Measurements from ENCODE around the gene DHCR24. TPM values are rescaled to one million over a fixed set of nuclear protein-coding genes. Genes with fewer than 3 reads are reported as not detected.
A peak's percentile ranks its signal among the peaks of the same experiment; 100 is the strongest.
"Not testable (repeated sequence)": the region's sequence is repeated elsewhere in the genome, so short reads cannot be mapped to it uniquely, and the experiment has no call there.

DHCR24 gene
- total RNA-seq, 2 donors from 2014 or later = 152 to 154 TPM

DNA sequence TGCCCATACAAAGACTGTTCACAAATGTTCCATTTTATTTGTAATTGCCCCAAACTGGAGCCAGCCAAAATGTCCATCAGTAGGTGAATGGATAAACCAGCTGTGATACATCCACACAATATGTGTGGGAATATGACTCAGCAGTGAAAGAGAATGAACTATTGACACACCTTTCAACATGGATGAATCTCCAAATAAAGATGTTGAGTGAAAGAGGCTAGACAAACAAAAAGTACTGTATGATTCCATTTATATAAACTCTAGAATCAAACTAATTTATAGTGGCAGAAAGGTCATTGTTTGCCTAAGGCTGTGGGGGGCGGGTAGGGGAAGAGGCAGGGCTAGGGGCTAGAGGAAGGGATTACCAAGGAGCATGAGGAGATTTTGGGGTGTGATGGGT lies 4.5 kb downstream of the DHCR24 start:
- TF ChIP-seq, protein P1, sequence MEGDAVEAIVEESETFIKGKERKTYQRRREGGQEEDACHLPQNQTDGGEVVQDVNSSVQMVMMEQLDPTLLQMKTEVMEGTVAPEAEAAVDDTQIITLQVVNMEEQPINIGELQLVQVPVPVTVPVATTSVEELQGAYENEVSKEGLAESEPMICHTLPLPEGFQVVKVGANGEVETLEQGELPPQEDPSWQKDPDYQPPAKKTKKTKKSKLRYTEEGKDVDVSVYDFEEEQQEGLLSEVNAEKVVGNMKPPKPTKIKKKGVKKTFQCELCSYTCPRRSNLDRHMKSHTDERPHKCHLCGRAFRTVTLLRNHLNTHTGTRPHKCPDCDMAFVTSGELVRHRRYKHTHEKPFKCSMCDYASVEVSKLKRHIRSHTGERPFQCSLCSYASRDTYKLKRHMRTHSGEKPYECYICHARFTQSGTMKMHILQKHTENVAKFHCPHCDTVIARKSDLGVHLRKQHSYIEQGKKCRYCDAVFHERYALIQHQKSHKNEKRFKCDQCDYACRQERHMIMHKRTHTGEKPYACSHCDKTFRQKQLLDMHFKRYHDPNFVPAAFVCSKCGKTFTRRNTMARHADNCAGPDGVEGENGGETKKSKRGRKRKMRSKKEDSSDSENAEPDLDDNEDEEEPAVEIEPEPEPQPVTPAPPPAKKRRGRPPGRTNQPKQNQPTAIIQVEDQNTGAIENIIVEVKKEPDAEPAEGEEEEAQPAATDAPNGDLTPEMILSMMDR (IDR thresholded peaks at IDR 0.05) = no peak
- TF ChIP-seq POLR2A (IDR thresholded peaks at IDR 0.05) (no peak), POLR2AphosphoS5 (IDR thresholded peaks at IDR 0.05) (peak; percentile 58)
- WGBS = 61% methylated on average over 1 of the region's 1 CpG

DNA sequence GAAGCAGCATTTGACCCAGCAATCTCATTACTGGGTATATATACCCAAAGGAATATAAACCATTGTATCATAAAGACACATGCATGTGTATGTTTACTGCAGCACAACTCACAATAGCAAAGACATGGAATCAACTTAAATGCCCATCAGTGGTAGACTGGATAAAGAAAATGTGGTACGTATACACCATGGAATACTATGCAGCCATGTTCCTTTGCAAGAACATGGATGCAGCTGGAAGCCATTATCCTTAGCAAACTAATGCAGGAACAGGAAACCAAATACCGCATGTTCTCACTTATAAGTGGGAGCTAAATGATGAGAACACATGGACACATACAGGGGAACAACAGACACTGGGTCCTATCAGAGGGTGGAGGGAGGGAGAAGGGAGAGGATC lies 5.4 kb downstream of the DHCR24 start:
- H3K9me3 ChIP-seq; intact Hi-C loops (cut with DNase I); DNase-seq (ENCODE audit: low spot score); H3K4me3 ChIP-seq; H3K4me1 ChIP-seq (replicated peaks); H3K36me3 ChIP-seq; H3K27me3 ChIP-seq (replicated peaks; ENCODE audit: insufficient read depth): not testable (repeated sequence)
- peak overlapping the region in 1 of 2 donors; percentile 79 for H3K27ac ChIP-seq
- 92% methylated on average over 2 of the region's 2 CpGs for WGBS

More for the DNA sequence above, 4.5 kb downstream of the DHCR24 start:
- Histone ChIP-seq H3K9me3 (no peaks in the 10 kb centered on the region), H3K4me1 (replicated peaks) (peaks cover 7% of the 10 kb centered on the region), H3K27me3 (replicated peaks; ENCODE audit: insufficient read depth) (no peaks in the 10 kb centered on the region), H3K27ac (peak overlapping the region; percentile 41 to 79), H3K36me3 (no peaks in the 10 kb centered on the region), H3K4me3 (no peak overlapping the region)
- intact Hi-C loops (cut with DNase I) = no loop called here
- DNase-seq (ENCODE audit: low spot score) = no peak

DNA sequence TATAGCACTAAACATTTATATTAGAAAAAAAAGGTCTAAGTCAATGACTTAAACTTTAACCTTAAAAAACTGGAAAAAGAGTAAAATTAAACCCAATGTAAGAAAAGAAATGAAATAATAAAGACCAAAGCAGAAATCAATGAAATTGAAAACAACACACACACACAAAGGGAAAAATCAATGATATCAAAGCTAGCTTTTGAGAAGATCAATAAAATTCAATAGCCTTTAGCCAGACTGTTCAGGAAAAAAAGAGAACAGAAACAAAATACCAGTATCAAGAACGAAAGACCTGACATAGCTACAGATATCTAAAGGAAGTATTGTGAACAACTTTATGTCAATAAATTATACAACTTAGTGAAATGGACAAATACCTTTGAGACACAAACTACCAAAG lies 7.1 kb downstream of the DHCR24 start:
- Histone ChIP-seq H3K4me1 (replicated peaks) (peaks cover 4% of the 10 kb centered on the region), H3K4me3 (no peak overlapping the region), H3K27ac (peak overlapping the region in 1 of 2 donors; percentile 78), H3K36me3 (no peaks in the 10 kb centered on the region), H3K9me3 (no peaks in the 10 kb centered on the region), H3K27me3 (replicated peaks; ENCODE audit: insufficient read depth) (no peaks in the 10 kb centered on the region)
- WGBS = 80% methylated on average over 1 of the region's 1 CpG
- no peak for TF ChIP-seq POLR2AphosphoS5 (IDR thresholded peaks at IDR 0.05)
- TF ChIP-seq, protein P1 (IDR thresholded peaks at IDR 0.05) = no peak
- no peak for TF ChIP-seq POLR2A (IDR thresholded peaks at IDR 0.05)
- DNase-seq (ENCODE audit: low spot score) = no peak
- intact Hi-C loops (cut with DNase I) = no loop called here

DNA sequence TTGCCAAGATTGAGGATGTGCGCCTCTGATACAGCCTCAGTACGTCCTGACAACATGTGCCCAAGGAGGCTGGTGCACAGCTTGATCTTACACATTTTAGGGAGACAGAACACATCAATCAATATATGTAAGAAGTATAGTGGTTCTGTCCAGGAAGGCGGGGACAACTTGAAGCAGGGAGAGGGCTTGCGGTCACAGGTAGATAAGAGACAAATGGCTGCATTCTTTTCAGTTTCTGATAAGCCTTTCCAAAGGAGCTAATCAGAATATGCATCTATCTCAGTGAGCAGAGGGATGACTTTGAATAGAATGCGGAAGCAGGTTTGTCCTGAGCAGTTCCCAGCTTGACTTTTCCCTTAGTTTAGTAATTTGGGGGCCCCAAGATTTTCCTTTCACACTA lies 10.2 kb downstream of the DHCR24 start:
- H3K27ac ChIP-seq = peak overlapping the region in 1 of 2 donors; percentile 11
- H3K36me3 ChIP-seq = no peaks in the 10 kb centered on the region
- DNase-seq (ENCODE audit: low spot score) = no peak
- H3K4me1 ChIP-seq (replicated peaks) = no peaks in the 10 kb centered on the region
- H3K27me3 ChIP-seq (replicated peaks; ENCODE audit: insufficient read depth) = no peaks in the 10 kb centered on the region
- TF ChIP-seq POLR2AphosphoS5 (IDR thresholded peaks at IDR 0.05) = no peak
- TF ChIP-seq POLR2A (IDR thresholded peaks at IDR 0.05) = no peak
- TF ChIP-seq, protein P1 (IDR thresholded peaks at IDR 0.05) = no peak
- intact Hi-C loops (cut with DNase I) = no loop called here
- WGBS = 81% methylated on average over 5 of the region's 5 CpGs
- H3K4me3 ChIP-seq = no peak overlapping the region
- no peaks in the 10 kb centered on the region for H3K9me3 ChIP-seq

DNA sequence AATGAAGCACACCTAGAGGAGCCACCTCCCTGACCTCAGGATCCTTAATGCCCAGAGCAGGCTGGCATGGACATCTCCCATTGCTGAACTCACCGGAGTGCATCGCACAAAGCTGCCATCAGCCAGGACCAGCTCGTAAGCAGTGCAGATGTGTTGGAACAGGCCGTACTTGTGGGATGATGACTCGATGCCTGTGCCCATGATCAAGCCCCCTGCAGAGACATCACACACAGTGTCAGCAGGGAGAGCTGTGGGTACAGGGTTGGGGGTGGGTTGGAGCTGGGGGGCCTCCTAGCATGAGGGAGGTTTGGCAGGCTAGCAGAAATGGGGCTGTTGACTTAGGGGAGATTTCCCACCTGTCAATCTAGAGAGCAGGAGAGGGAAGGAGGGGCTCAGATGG lies 12.0 kb downstream of the DHCR24 start:
- TF ChIP-seq POLR2A (IDR thresholded peaks at IDR 0.05) = no peak

DNA sequence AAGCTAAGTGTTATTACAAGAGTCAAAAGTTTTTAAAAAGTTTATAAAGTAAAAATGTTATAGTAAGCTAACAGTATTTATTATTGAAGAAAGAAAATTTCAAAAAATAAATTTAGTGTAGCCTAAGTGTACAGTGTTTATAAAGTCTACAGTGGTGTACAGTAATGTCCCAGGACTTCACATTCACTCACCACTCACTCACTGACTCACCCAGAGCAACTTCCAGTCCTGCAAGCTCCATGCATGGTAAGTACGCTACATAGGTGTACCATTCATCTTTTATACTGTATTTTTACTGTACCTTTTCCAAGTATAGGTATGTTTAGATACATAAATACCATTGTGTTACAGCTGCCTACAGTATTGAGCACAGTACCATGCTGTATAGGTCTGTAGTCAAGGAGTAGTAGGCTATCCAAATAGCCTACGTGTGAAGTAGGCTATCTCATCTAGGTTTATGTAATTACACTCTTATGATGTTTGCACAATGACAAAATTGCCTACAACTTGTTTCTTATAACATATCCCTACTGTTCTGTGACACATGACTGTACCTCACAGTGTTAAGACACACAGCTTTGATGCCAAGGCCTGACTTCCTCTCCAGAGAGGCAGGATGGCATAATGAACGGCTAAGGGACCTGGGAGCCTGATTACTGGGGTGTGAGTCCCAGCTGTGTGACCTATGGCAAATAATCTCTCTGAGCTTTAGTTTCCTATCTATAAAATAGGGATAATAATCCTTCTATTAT lies 12.7 kb downstream of the DHCR24 start:
- WGBS = 79% methylated on average over 3 of the region's 3 CpGs
- no peaks in the 10 kb centered on the region for H3K9me3 ChIP-seq
- H3K4me3 ChIP-seq = no peak overlapping the region
- no peaks in the 10 kb centered on the region for H3K36me3 ChIP-seq
- H3K27me3 ChIP-seq (replicated peaks; ENCODE audit: insufficient read depth) = no peaks in the 10 kb centered on the region
- no peaks in the 10 kb centered on the region for H3K4me1 ChIP-seq (replicated peaks)
- TF ChIP-seq, protein P1 (IDR thresholded peaks at IDR 0.05) = no peak
- TF ChIP-seq POLR2AphosphoS5 (IDR thresholded peaks at IDR 0.05) = no peak
- TF ChIP-seq POLR2A (IDR thresholded peaks at IDR 0.05) = no peak
- no peak overlapping the region for H3K27ac ChIP-seq
- no peak for DNase-seq (ENCODE audit: low spot score)
- intact Hi-C loops (cut with DNase I) = no loop called here

More for the DNA sequence above, 12.0 kb downstream of the DHCR24 start:
- Histone ChIP-seq H3K36me3 (no peaks in the 10 kb centered on the region), H3K9me3 (no peaks in the 10 kb centered on the region), H3K27me3 (replicated peaks; ENCODE audit: insufficient read depth) (no peaks in the 10 kb centered on the region), H3K4me1 (replicated peaks) (no peaks in the 10 kb centered on the region), H3K27ac (no peak overlapping the region), H3K4me3 (no peak overlapping the region)
- DNase-seq (ENCODE audit: low spot score) = no peak
- intact Hi-C loops (cut with DNase I) = no loop called here
- 96% methylated on average over 5 of the region's 5 CpGs for WGBS
